ENCODE data around the gene TTC9B.

TTC9B gene

GRCh38 chr19:40247735-40248262 lies 29.6 kb upstream of the TTC9B start:
- H3K9me3 ChIP-seq (ENCODE audit: control insufficient read depth, low read length): no peaks in the 10 kb centered on the region
- H3K4me3 ChIP-seq (ENCODE audit: extremely low read depth, insufficient read depth, low read length, poor library complexity, severe bottlenecking): no peak overlapping the region
- H3K27ac ChIP-seq (ENCODE audit: low read depth, low read length, severe bottlenecking): no peak overlapping the region
- H3K4me1 ChIP-seq (ENCODE audit: control insufficient read depth, insufficient read depth, low read length, poor library complexity, severe bottlenecking): no peaks in the 10 kb centered on the region
- 91 to 96% methylated on average over 12 of the region's 12 CpGs for WGBS, 2 experiments (ENCODE audit: insufficient coverage in 2 of 2)
- peaks cover 43% of the 10 kb centered on the region for H3K36me3 ChIP-seq (ENCODE audit: control insufficient read depth, insufficient read depth, low read length)

- H3K9me3 ChIP-seq (ENCODE audit: control insufficient read depth, low read length): no peaks in the 10 kb centered on the region
- no peak overlapping the region for H3K4me3 ChIP-seq (ENCODE audit: extremely low read depth, insufficient read depth, low read length, poor library complexity, severe bottlenecking)
- H3K27ac ChIP-seq (ENCODE audit: low read depth, low read length, severe bottlenecking): no peak overlapping the region
- H3K36me3 ChIP-seq (ENCODE audit: control insufficient read depth, insufficient read depth, low read length): peaks cover 42% of the 10 kb centered on the region
- 91 to 96% methylated on average over 6 of the region's 6 CpGs for WGBS, 2 experiments (ENCODE audit: insufficient coverage in 2 of 2)
- no peaks in the 10 kb centered on the region for H3K4me1 ChIP-seq (ENCODE audit: control insufficient read depth, insufficient read depth, low read length, poor library complexity, severe bottlenecking)
Observed at GRCh38 chr19:40247178-40247577, 29.0 kb upstream of the TTC9B start.

- peaks cover 40% of the 10 kb centered on the region for H3K36me3 ChIP-seq (ENCODE audit: control insufficient read depth, insufficient read depth, low read length)
- no peaks in the 10 kb centered on the region for H3K4me1 ChIP-seq (ENCODE audit: control insufficient read depth, insufficient read depth, low read length, poor library complexity, severe bottlenecking)
- H3K27ac ChIP-seq (ENCODE audit: low read depth, low read length, severe bottlenecking): no peak overlapping the region
- H3K9me3 ChIP-seq (ENCODE audit: control insufficient read depth, low read length): no peaks in the 10 kb centered on the region
- WGBS, 2 experiments (ENCODE audit: insufficient coverage in 2 of 2): 95 to 97% methylated on average over 5 to 9 of the region's 16 CpGs
- H3K4me3 ChIP-seq (ENCODE audit: extremely low read depth, insufficient read depth, low read length, poor library complexity, severe bottlenecking): no peak overlapping the region
Observed at GRCh38 chr19:40246292-40247073, 28.3 kb upstream of the TTC9B start.

GRCh38 chr19:40245506-40246128 lies 27.4 kb upstream of the TTC9B start:
- no peaks in the 10 kb centered on the region for H3K4me1 ChIP-seq (ENCODE audit: control insufficient read depth, insufficient read depth, low read length, poor library complexity, severe bottlenecking)
- peaks cover 40% of the 10 kb centered on the region for H3K36me3 ChIP-seq (ENCODE audit: control insufficient read depth, insufficient read depth, low read length)
- WGBS, 2 experiments (ENCODE audit: insufficient coverage in 2 of 2): 95% methylated on average over 4 to 7 of the region's 9 CpGs
- H3K9me3 ChIP-seq (ENCODE audit: control insufficient read depth, low read length): no peaks in the 10 kb centered on the region
- no peak overlapping the region for H3K27ac ChIP-seq (ENCODE audit: low read depth, low read length, severe bottlenecking)
- H3K4me3 ChIP-seq (ENCODE audit: extremely low read depth, insufficient read depth, low read length, poor library complexity, severe bottlenecking): no peak overlapping the region

GRCh38 chr19:40244579-40245317 lies 26.6 kb upstream of the TTC9B start:
- H3K4me1 ChIP-seq (ENCODE audit: control insufficient read depth, insufficient read depth, low read length, poor library complexity, severe bottlenecking): no peaks in the 10 kb centered on the region
- 93% methylated on average over 10 to 11 of the region's 12 CpGs for WGBS, 2 experiments (ENCODE audit: insufficient coverage in 2 of 2)
- no peaks in the 10 kb centered on the region for H3K9me3 ChIP-seq (ENCODE audit: control insufficient read depth, low read length)
- peaks cover 40% of the 10 kb centered on the region for H3K36me3 ChIP-seq (ENCODE audit: control insufficient read depth, insufficient read depth, low read length)
- no peak overlapping the region for H3K27ac ChIP-seq (ENCODE audit: low read depth, low read length, severe bottlenecking)
- no peak overlapping the region for H3K4me3 ChIP-seq (ENCODE audit: extremely low read depth, insufficient read depth, low read length, poor library complexity, severe bottlenecking)

GRCh38 chr19:40243181-40243580 lies 25.0 kb upstream of the TTC9B start:
- 90 to 93% methylated on average over 1 to 2 of the region's 2 CpGs for WGBS, 2 experiments (ENCODE audit: insufficient coverage in 2 of 2)
- Histone ChIP-seq H3K4me1 (ENCODE audit: control insufficient read depth, insufficient read depth, low read length, poor library complexity, severe bottlenecking) (no peaks in the 10 kb centered on the region), H3K9me3 (ENCODE audit: control insufficient read depth, low read length) (no peaks in the 10 kb centered on the region), H3K27ac (ENCODE audit: low read depth, low read length, severe bottlenecking) (no peak overlapping the region), H3K4me3 (ENCODE audit: extremely low read depth, insufficient read depth, low read length, poor library complexity, severe bottlenecking) (no peak overlapping the region), H3K36me3 (ENCODE audit: control insufficient read depth, insufficient read depth, low read length) (peaks cover 49% of the 10 kb centered on the region)

GRCh38 chr19:40242480-40242879 lies 24.3 kb upstream of the TTC9B start:
- 96 to 97% methylated on average over 11 to 12 of the region's 12 CpGs for WGBS, 2 experiments (ENCODE audit: insufficient coverage in 2 of 2)
- Histone ChIP-seq H3K4me1 (ENCODE audit: control insufficient read depth, insufficient read depth, low read length, poor library complexity, severe bottlenecking) (no peaks in the 10 kb centered on the region), H3K27ac (ENCODE audit: low read depth, low read length, severe bottlenecking) (no peak overlapping the region), H3K9me3 (ENCODE audit: control insufficient read depth, low read length) (no peaks in the 10 kb centered on the region), H3K36me3 (ENCODE audit: control insufficient read depth, insufficient read depth, low read length) (peaks cover 55% of the 10 kb centered on the region), H3K4me3 (ENCODE audit: extremely low read depth, insufficient read depth, low read length, poor library complexity, severe bottlenecking) (no peak overlapping the region)

GRCh38 chr19:40241809-40242384 lies 23.7 kb upstream of the TTC9B start:
- Histone ChIP-seq H3K4me3 (ENCODE audit: extremely low read depth, insufficient read depth, low read length, poor library complexity, severe bottlenecking) (no peak overlapping the region), H3K4me1 (ENCODE audit: control insufficient read depth, insufficient read depth, low read length, poor library complexity, severe bottlenecking) (no peaks in the 10 kb centered on the region), H3K27ac (ENCODE audit: low read depth, low read length, severe bottlenecking) (no peak overlapping the region), H3K36me3 (ENCODE audit: control insufficient read depth, insufficient read depth, low read length) (peaks cover 58% of the 10 kb centered on the region), H3K9me3 (ENCODE audit: control insufficient read depth, low read length) (no peaks in the 10 kb centered on the region)
- 91 to 97% methylated on average over 14 to 21 of the region's 21 CpGs for WGBS, 2 experiments (ENCODE audit: insufficient coverage in 2 of 2)

- 94 to 100% methylated on average over 5 of the region's 12 CpGs for WGBS, 2 experiments (ENCODE audit: insufficient coverage in 2 of 2)
- no peak overlapping the region for H3K4me3 ChIP-seq (ENCODE audit: extremely low read depth, insufficient read depth, low read length, poor library complexity, severe bottlenecking)
- H3K27ac ChIP-seq (ENCODE audit: low read depth, low read length, severe bottlenecking): no peak overlapping the region
- H3K4me1 ChIP-seq (ENCODE audit: control insufficient read depth, insufficient read depth, low read length, poor library complexity, severe bottlenecking): no peaks in the 10 kb centered on the region
- peaks cover 65% of the 10 kb centered on the region for H3K36me3 ChIP-seq (ENCODE audit: control insufficient read depth, insufficient read depth, low read length)
- H3K9me3 ChIP-seq (ENCODE audit: control insufficient read depth, low read length): no peaks in the 10 kb centered on the region
Observed at GRCh38 chr19:40241125-40241808, 23.1 kb upstream of the TTC9B start.

- H3K27ac ChIP-seq (ENCODE audit: low read depth, low read length, severe bottlenecking): no peak overlapping the region
- no peaks in the 10 kb centered on the region for H3K9me3 ChIP-seq (ENCODE audit: control insufficient read depth, low read length)
- 93 to 97% methylated on average over 6 of the region's 6 CpGs for WGBS, 2 experiments (ENCODE audit: insufficient coverage in 2 of 2)
- no peak overlapping the region for H3K4me3 ChIP-seq (ENCODE audit: extremely low read depth, insufficient read depth, low read length, poor library complexity, severe bottlenecking)
- no peaks in the 10 kb centered on the region for H3K4me1 ChIP-seq (ENCODE audit: control insufficient read depth, insufficient read depth, low read length, poor library complexity, severe bottlenecking)
- peaks cover 73% of the 10 kb centered on the region for H3K36me3 ChIP-seq (ENCODE audit: control insufficient read depth, insufficient read depth, low read length)
Observed at GRCh38 chr19:40240332-40240731, 22.1 kb upstream of the TTC9B start.
